Measurements from ENCODE around the gene SLC8A3. TPM values are rescaled to one million over a fixed set of nuclear protein-coding genes. Genes with fewer than 3 reads are reported as not detected.

The SLC8A3 gene
- total RNA-seq, 1 donor from 2014 or later = 0.24 TPM

DNA sequence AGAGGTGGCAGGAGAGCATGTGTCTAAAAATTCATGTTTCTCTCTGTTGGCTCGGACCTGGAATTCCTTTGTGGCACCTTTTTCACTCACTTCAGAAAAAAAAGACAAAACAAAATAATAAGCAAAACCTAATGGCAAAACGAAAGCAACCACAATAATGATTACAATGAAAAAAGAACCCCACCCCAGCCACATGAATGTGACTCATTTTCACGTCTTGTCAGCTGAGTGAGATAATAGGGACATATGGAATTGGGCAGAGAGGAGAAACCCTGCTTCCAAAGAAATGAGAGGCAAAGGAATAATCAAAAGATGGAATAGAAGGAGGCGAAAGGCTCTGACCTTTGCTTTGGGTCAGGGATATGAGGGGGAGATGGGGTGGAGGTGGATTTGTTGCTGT lies 143.4 kb downstream of the SLC8A3 start:
- Mint-ChIP-seq H3K4me1 (peaks cover 11% of the 10 kb centered on the region), H3K4me3 (no peak overlapping the region), H3K36me3 (no peaks in the 10 kb centered on the region), H3K27ac (no peak overlapping the region), H3K27me3 (ENCODE audit: insufficient read depth, low read depth) (peaks cover 2% of the 10 kb centered on the region), H3K9me3 (no peaks in the 10 kb centered on the region)
- Histone ChIP-seq H3F3A (ENCODE audit: low read depth) (no peaks in the 10 kb centered on the region), H3K4me3 (no peak overlapping the region), H4K20me1 (ENCODE audit: low read depth) (no peaks in the 10 kb centered on the region), H3K27ac (no peak overlapping the region), H2AFZ (replicated peaks) (no peak overlapping the region), H3K27me3 (no peaks in the 10 kb centered on the region), H3K4me2 (no peak overlapping the region), H3K79me2 (ENCODE audit: low read depth) (no peaks in the 10 kb centered on the region), H3K4me1 (peaks cover 10% of the 10 kb centered on the region), H3K9me3 (ENCODE audit: low read depth) (no peaks in the 10 kb centered on the region), H3K36me3 (no peaks in the 10 kb centered on the region), H3K9ac (no peak overlapping the region)
- TF ChIP-seq EZH2phosphoT487 (IDR thresholded peaks at IDR 0.05) = no peak
- TF ChIP-seq CTCF (IDR thresholded peaks at IDR 0.05) = no peak
- no peak for TF ChIP-seq EZH2 (IDR thresholded peaks at IDR 0.05)
- no peak for DNase-seq (ENCODE audit: low spot score)

- H3K27ac Mint-ChIP-seq = no peak overlapping the region
- H3K9me3 Mint-ChIP-seq = no peaks in the 10 kb centered on the region
- Histone ChIP-seq H3K9ac (no peak overlapping the region), H3K4me1 (no peaks in the 10 kb centered on the region), H3K27ac (no peak overlapping the region), H3F3A (ENCODE audit: low read depth) (no peaks in the 10 kb centered on the region), H3K79me2 (ENCODE audit: low read depth) (no peaks in the 10 kb centered on the region), H3K36me3 (no peaks in the 10 kb centered on the region), H3K4me2 (no peak overlapping the region), H4K20me1 (ENCODE audit: low read depth) (no peaks in the 10 kb centered on the region), H3K9me3 (ENCODE audit: low read depth) (no peaks in the 10 kb centered on the region), H2AFZ (replicated peaks) (no peak overlapping the region), H3K4me3 (no peak overlapping the region), H3K27me3 (no peaks in the 10 kb centered on the region)
- H3K27me3 Mint-ChIP-seq (ENCODE audit: insufficient read depth, low read depth) = peaks cover 2% of the 10 kb centered on the region
- H3K36me3 Mint-ChIP-seq = no peaks in the 10 kb centered on the region
- TF ChIP-seq EZH2phosphoT487 (IDR thresholded peaks at IDR 0.05) (no peak), EZH2 (IDR thresholded peaks at IDR 0.05) (no peak), CTCF (IDR thresholded peaks at IDR 0.05) (no peak)
- DNase-seq (ENCODE audit: low spot score) = no peak
- H3K4me3 Mint-ChIP-seq = no peak overlapping the region
- H3K4me1 Mint-ChIP-seq = no peaks in the 10 kb centered on the region
Measured at GRCh38 chr14:70043001-70043400, 145.8 kb downstream of the SLC8A3 start.

DNA sequence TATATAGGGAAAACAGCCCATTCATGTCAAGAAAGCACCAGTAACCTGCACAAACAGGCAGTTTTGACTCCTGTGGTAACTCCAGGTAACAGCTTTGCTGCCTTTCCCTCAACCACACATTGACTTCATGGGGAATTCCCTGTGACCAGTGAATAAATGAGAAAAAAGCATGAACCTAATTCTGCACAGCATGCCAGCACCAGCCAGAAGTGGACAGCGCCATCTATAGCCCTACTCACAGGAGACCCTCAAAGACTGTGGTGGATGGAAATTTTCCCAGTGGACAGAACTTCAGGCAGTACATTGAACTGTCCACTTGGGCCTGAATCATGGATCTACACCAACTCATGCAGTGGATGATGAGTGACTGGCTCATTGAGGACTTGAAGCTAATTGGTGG lies 152.1 kb downstream of the SLC8A3 start:
- H3K27ac Mint-ChIP-seq = no peak overlapping the region
- Histone ChIP-seq H3F3A (ENCODE audit: low read depth) (peaks cover 18% of the 10 kb centered on the region), H4K20me1 (ENCODE audit: low read depth) (no peaks in the 10 kb centered on the region), H3K4me3 (no peak overlapping the region), H3K27me3 (no peaks in the 10 kb centered on the region), H3K79me2 (ENCODE audit: low read depth) (no peaks in the 10 kb centered on the region), H3K4me1 (peaks cover 12% of the 10 kb centered on the region), H3K4me2 (no peak overlapping the region), H3K9me3 (ENCODE audit: low read depth) (no peaks in the 10 kb centered on the region), H3K36me3 (no peaks in the 10 kb centered on the region), H3K9ac (no peak overlapping the region), H3K27ac (no peak overlapping the region), H2AFZ (replicated peaks) (no peak overlapping the region)
- H3K27me3 Mint-ChIP-seq (ENCODE audit: insufficient read depth, low read depth) = peaks cover 2% of the 10 kb centered on the region
- no peak overlapping the region for H3K4me3 Mint-ChIP-seq
- TF ChIP-seq EZH2 (IDR thresholded peaks at IDR 0.05) (no peak), EZH2phosphoT487 (IDR thresholded peaks at IDR 0.05) (no peak), CTCF (IDR thresholded peaks at IDR 0.05) (peak; percentile 61)
- no peaks in the 10 kb centered on the region for H3K9me3 Mint-ChIP-seq
- H3K36me3 Mint-ChIP-seq = no peaks in the 10 kb centered on the region
- peaks cover 7% of the 10 kb centered on the region for H3K4me1 Mint-ChIP-seq
- peak; percentile 61 for DNase-seq (ENCODE audit: low spot score)

Data from neural progenitor cell (in vitro differentiated cells).